Esophagus muscularis mucosa (tissue), 3 donors: ENCODE measurements around the gene COL11A1.

Source experiments
- EP300 ChIP-seq: sonication (generic); formaldehyde crosslinking; IDR thresholded peaks from one replicate; pipeline ENCODE4 v1.6.1; 2017; ENCODE audit warnings: antibody characterized with exemption
- POLR2AphosphoS5 ChIP-seq, 2 donors: sonication (generic); formaldehyde crosslinking; IDR thresholded peaks; one replicate each; pipeline ENCODE4 v1.6.1; 2017; ENCODE audit warnings: antibody characterized with exemption in 2 of 2

DNA sequence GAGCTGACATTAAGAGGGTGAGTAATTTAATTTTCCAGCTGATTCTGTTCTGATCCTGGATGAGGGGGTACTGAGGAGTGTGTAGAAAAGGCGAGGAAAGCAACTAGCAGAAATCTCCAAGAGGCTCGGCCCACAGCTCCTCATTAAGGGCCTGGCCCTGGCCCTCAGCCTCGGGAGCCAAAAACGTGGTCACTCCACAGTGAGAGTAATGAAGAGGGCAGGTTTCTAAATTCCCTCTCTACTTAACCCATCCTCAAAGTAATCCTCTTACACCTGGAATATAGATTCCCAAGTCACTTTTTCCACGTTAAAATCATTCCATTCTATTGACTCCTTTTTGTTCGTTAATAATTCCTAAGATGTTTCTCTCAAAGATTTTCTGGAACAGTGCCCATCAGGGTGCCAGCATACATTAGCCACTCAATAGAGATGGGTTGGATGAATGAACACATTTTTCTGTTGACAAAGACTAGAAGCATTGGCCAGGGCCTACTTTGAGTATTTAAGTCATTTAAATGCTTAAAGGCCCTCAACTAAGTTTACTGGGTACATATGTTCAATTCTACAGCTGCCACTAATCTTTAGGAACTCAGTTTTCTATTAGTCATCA lies 1.1 kb upstream of the COL11A1 start:
- TF ChIP-seq POLR2AphosphoS5 (IDR thresholded peaks at IDR 0.05) (no peak), EP300 (no peak)
